ENCODE results near the gene SLIT1. TPM values are rescaled to one million over a fixed set of nuclear protein-coding genes. Genes with fewer than 3 reads are reported as not detected.

The SLIT1 gene
- total RNA-seq, 1 donor from 2014 or later = 0.51 TPM

DNA sequence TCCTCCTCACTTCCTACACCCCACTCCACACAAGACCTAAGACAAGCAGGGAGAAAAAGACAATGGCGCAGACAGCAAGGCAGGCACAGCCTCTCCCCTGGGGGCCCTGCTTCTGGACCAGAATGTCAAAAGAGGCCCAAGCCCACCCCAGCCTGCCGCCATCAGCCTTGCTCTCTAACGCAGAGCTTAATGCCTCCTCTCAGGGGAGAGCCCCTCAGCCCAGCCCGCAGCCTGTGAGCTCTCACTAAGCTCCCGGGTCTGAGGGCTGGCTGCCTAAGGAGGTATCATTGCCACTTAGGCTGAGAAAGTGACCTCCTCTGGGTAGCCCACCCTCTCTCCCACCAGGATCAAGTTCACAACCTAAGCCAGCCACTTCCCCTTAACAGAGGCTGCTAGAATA, 16.7 kb downstream of the SLIT1 start:
- DNase-seq (no peak), ATAC-seq (ENCODE audit: low read depth) (no peak)
- intact Hi-C loops (cut with micrococcal nuclease) = no loop called here
- peaks cover 22% of the 10 kb centered on the region for H3K27me3 Mint-ChIP-seq
- no peaks in the 10 kb centered on the region for H3K4me1 Mint-ChIP-seq
- no peaks in the 10 kb centered on the region for H3K36me3 Mint-ChIP-seq (ENCODE audit: low read depth)
- TF ChIP-seq, protein P1, sequence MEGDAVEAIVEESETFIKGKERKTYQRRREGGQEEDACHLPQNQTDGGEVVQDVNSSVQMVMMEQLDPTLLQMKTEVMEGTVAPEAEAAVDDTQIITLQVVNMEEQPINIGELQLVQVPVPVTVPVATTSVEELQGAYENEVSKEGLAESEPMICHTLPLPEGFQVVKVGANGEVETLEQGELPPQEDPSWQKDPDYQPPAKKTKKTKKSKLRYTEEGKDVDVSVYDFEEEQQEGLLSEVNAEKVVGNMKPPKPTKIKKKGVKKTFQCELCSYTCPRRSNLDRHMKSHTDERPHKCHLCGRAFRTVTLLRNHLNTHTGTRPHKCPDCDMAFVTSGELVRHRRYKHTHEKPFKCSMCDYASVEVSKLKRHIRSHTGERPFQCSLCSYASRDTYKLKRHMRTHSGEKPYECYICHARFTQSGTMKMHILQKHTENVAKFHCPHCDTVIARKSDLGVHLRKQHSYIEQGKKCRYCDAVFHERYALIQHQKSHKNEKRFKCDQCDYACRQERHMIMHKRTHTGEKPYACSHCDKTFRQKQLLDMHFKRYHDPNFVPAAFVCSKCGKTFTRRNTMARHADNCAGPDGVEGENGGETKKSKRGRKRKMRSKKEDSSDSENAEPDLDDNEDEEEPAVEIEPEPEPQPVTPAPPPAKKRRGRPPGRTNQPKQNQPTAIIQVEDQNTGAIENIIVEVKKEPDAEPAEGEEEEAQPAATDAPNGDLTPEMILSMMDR (IDR thresholded peaks at IDR 0.05) = no peak
- POLR2A ChIA-PET = no interaction called here
- no peak overlapping the region for H3K27ac Mint-ChIP-seq
- no peak overlapping the region for H3K4me3 Mint-ChIP-seq
- H3K9me3 Mint-ChIP-seq = no peaks in the 10 kb centered on the region
- CTCF ChIA-PET = no interaction called here

DNA sequence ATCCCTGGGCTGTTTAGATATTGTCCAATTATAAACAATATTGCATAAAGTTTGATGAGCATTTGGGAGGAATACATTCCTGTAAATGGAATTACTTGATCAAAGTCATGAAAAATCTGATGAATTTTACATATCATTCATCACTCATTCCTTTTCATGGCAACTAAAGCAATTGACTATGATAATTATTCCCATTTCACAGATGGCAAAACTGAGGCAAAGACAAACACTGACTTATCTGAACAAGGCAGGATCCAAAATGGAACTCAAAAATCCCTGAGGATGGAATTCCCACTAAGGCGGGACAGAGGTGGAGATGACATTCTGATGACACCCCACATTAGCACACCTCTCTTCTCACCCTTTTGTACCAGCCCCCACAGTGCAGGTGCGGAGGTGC, 17.1 kb downstream of the SLIT1 start:
- CTCF ChIA-PET = no interaction called here
- H3K27ac Mint-ChIP-seq = no peak overlapping the region

DNA sequence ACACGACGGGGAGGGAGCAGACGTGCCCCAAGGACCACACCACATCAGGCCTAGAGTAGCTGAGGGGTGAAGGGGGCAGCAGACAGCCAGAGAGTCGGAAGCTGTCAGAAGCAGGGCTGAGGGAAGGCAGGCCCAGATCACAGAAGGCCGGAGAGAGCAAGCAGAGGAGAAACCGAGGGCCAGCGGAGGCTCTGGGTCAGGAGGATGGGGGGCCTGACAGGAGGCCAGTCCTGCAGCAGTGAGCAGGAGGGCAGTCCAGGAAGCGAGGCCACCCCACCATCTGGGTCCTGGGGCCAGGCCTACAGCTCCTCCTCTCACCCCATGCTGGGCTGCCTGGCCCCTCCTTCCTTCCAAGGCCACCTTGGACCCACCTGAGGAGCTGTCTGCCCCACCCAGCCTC, 20.3 kb downstream of the SLIT1 start:
- intact Hi-C loops (cut with micrococcal nuclease) = no loop called here
- Mint-ChIP-seq H3K4me3 (no peak overlapping the region), H3K27me3 (peaks cover 9% of the 10 kb centered on the region), H3K36me3 (ENCODE audit: low read depth) (no peaks in the 10 kb centered on the region), H3K4me1 (no peaks in the 10 kb centered on the region), H3K27ac (no peak overlapping the region), H3K9me3 (no peaks in the 10 kb centered on the region)
- CTCF ChIA-PET = no interaction called here
- ATAC-seq (ENCODE audit: low read depth) = no peak
- POLR2A ChIA-PET = interaction anchor here (0.6 kb wide), 1 partner anchor 113 kb away, joined by 3 read pairs; no protein-coding TSS in a partner anchor
- DNase-seq = no peak
- TF ChIP-seq, protein P1 (IDR thresholded peaks at IDR 0.05) = no peak

More for the DNA sequence above, 17.1 kb downstream of the SLIT1 start:
- TF ChIP-seq, protein P1 (IDR thresholded peaks at IDR 0.05) = no peak
- ATAC-seq (ENCODE audit: low read depth) (no peak), DNase-seq (no peak)
- intact Hi-C loops (cut with micrococcal nuclease) = no loop called here
- no peak overlapping the region for H3K4me3 Mint-ChIP-seq
- H3K36me3 Mint-ChIP-seq (ENCODE audit: low read depth) = no peaks in the 10 kb centered on the region
- no peaks in the 10 kb centered on the region for H3K9me3 Mint-ChIP-seq
- no peaks in the 10 kb centered on the region for H3K4me1 Mint-ChIP-seq
- peaks cover 22% of the 10 kb centered on the region for H3K27me3 Mint-ChIP-seq
- POLR2A ChIA-PET = no interaction called here

DNA sequence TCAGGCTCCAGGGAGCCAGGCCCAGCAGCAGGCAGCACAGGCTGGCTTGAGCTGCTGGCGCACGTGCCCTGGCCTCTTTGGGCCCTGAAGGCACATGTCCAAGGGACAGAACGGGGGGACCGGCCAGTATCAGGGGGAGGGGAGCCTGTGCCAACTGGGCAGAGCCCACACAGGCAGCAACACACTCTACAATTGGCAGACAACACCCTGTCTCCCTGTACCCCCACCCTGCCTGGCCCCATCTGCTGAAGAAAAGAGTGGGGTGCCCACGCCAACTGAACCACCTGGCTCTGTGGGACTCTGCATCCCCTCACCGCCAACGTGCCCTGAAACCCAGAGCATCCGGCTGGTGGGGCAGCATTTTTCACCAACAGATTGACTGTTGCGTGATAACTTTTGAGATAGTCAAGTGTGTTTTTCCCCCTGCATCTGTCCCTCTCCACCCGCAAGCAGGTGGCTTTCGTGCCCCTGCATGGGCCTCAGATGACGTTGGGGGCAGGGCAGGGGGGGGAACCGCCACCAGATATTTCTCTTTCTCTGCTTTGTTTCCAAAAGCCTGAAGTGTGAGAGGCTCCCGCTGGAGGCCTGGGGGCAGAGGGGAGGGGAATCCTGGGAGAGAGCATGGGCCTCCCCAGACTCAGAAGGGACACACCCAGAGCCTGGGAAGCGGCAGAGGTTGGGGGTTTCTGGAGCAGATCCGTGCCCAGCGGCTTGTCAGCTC, 21.8 kb downstream of the SLIT1 start:
- ATAC-seq (ENCODE audit: low read depth) = no peak
- POLR2A ChIA-PET = no interaction called here
- H3K4me1 Mint-ChIP-seq = no peaks in the 10 kb centered on the region

DNA sequence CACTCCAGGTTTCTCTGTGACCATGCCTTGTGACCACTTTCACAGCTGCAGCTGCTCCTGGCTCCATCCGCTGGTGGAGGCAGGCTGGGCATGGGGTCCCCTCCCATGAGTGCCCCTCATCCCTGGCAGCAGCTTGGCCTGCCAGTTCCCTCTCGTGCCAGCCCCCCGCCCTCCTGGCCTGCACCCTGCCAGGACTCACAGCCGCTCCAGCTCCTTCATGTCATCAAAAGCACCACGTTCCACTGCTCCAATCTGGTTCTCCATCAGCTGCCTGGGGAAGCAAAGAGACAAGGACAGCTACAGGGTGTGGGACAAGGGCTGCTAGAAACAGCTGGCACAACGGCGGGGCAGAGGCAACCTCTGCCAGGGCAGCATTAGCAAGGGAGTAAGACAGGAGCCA, 22.6 kb downstream of the SLIT1 start:
- intact Hi-C loops (cut with micrococcal nuclease) = no loop called here
- Mint-ChIP-seq H3K27me3 (peaks cover 2% of the 10 kb centered on the region), H3K4me3 (no peak overlapping the region), H3K9me3 (no peaks in the 10 kb centered on the region), H3K36me3 (ENCODE audit: low read depth) (no peaks in the 10 kb centered on the region), H3K27ac (no peak overlapping the region), H3K4me1 (no peaks in the 10 kb centered on the region)
- ChIA-PET CTCF (no interaction called here), POLR2A (no interaction called here)
- TF ChIP-seq, protein P1 (IDR thresholded peaks at IDR 0.05) = no peak
- DNase-seq (no peak), ATAC-seq (ENCODE audit: low read depth) (no peak)

More for the DNA sequence above, 21.8 kb downstream of the SLIT1 start:
- Mint-ChIP-seq H3K4me3 (no peak overlapping the region), H3K27ac (no peak overlapping the region), H3K36me3 (ENCODE audit: low read depth) (no peaks in the 10 kb centered on the region), H3K9me3 (no peaks in the 10 kb centered on the region), H3K27me3 (peaks cover 2% of the 10 kb centered on the region)
- CTCF ChIA-PET = no interaction called here
- intact Hi-C loops (cut with micrococcal nuclease) = no loop called here
- TF ChIP-seq, protein P1 (IDR thresholded peaks at IDR 0.05) = no peak
- no peak for DNase-seq

Measured in activated B cell treated with CpG ODN at 0.5 μM for 24 hours (primary cell).